HG02840 (cell line): Measurements from ENCODE around the gene CACNA1A.
"Not testable (repeated sequence)": the region's sequence is repeated elsewhere in the genome, so short reads cannot be mapped to it uniquely, and the experiment has no call there.

Experiments
- ATAC-seq: cut with Tn5 transposase; IDR thresholded peaks from one replicate; pipeline ENCODE4 v1.9.1; 2021; ENCODE audit warnings: mild to moderate bottlenecking, moderate library complexity, moderate number of reproducible peaks; ENCODE audit not compliant: unreplicated experiment, low FRiP score

Gene CACNA1A

GRCh38 chr19:13210941-13211340, 295.3 kb downstream of the CACNA1A start:
- ATAC-seq: no peak

- no peak for ATAC-seq
These were observed 295.9 kb downstream of the CACNA1A start for GRCh38 chr19:13210339-13210775.

DNA sequence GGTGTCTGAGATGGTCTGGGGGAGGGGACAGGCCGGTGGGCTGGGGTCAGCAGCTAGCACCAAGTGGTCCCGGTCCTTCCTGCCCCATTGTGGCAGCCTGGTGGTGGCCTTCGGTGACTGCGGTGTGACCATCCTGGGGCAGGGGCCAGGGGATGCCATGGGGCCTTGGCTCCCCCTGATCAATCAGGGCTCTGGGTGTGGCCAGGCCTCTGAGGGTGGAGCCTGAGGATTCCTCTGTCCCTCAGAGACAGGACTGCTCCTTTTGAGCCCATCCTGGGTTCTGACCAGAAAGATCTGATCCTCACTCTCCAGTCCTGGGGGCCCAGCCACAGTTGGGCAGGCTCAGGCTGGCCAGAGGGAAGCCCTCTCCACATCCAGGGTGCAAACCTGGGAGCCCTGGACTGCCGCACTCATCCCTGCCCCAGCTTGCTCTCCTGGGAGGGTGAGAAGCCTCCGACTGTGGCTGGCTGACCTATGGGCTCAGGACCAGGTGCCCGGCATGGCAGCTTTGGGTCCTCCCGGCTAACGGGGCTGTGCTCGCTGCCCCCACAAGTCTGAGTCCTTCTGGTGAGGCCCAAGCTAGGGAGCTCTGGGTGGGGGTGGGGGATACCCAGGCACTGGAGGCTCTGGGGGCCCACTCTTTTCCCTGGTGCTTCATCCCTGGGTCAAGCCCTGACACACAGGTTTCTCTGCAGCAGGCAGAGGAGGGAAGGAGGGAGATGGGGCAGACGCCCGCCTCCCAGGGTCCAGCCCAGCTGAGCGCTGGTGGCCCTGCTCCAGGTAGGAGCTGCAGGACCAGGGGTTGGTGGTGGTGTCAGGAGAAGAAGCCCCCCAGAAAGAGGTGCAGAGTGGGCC, 296.6 kb downstream of the CACNA1A start:
- ATAC-seq: no peak

DNA sequence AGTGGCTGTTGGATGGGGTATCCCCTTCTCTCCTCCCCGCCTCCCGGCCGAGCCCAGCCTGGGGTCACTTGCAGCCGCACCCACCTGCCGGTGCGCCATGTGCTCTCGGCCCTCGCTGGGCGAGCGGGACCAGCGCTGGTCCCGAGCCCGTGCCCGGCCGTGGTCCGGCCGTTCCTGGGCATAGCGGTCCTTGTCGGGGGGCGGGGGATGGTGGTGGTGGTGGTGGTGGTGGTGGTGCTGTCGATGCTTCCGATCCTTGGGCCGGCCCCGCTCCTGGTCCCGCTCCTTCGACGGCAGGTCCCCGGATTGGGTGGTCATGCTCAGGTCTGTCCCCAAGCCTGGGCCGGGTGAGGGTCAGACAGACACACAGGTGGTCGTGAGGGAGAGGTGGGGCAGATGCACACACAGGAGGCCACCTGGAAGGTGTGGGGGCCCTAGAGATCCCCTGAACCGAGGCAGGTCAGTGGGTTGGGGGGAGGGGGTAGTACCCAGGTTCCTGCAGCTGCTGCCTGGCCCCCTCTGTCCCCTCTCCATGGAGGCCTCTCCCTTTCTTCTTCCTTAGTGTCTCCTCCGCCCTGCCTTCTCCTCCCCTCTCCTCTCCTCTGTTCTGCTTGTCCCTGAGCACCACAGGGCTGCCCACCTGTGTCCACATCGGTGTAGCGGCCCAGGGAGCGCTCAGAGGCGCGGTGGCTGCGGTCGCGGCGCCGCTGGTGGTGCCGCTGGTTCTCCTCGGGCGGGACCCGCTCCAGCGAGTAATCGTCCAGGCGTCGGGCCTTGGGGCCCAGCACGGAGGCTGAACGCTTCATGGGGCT, 297.4 kb downstream of the CACNA1A start:
- peak; percentile 20 for ATAC-seq

GRCh38 chr19:13207846-13208671, 298.2 kb downstream of the CACNA1A start:
- ATAC-seq: peak; percentile 69

- no peak for ATAC-seq
These were observed 298.9 kb downstream of the CACNA1A start for GRCh38 chr19:13207237-13207845.

GRCh38 chr19:13206587-13206986, 299.7 kb downstream of the CACNA1A start:
- no peak for ATAC-seq

DNA sequence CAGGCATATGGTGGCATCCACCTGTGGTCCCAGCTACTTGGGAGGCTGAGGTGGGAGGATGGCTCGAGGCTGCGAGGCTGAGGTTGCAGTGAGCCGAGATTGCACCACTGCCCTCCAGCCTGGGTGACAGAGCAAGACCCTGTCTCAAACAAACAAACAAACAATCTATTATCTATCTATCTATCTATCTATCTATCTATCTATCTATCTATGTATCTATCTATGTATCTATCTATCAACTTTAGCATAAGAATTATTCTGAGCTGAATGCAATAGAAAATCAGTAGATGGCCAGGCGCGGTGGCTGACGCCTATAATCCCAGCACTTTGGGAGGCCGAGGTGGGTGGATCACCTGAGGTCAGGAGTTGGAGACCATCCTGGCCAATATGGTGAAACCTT, 304.2 kb downstream of the CACNA1A start:
- not testable (repeated sequence) for ATAC-seq

DNA sequence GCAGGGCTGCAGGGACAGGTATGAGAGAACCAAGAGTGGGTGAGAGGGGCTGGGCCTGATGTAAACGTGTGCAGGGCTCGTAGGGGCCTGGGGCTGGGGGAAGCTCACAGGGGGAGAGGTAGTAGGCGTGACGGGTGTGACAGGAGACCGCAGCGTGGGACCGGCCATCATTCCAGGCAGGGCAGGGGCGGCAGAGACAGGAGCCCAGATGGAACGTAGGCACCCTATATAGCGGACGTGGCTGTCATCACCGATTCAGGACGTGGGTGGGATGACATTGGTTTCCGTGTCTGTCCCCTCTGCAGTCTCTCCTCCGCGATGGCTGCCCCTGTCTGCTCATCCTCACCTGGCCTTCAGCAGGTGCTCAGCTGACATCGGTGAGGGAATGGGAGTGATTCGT, 307.6 kb downstream of the CACNA1A start:
- no peak for ATAC-seq

GRCh38 chr19:13195678-13196077, 310.6 kb downstream of the CACNA1A start:
- no peak for ATAC-seq

GRCh38 chr19:13190781-13191540, 315.3 kb downstream of the CACNA1A start:
- ATAC-seq: no peak

DNA sequence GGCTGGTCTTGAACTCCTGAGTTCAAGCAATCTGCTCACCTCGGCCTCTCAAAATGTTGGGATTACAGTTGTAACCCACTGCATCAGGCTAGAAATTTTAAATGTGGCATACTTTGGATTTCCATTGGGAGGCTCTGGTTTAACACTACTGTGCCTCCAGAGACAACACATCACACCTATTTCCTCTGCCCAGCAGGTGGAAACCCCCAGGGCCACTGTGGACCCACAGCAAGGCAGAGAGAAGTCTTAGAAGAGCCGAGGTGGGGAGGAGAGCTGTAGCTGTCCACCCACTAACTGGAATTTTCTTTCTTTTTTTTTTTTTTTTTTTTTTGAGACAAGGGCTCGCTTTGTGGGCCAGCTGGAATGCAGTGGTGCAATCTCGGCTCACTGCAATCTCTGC, 316.7 kb downstream of the CACNA1A start:
- ATAC-seq: no peak

- ATAC-seq: no peak
These were observed 318.9 kb downstream of the CACNA1A start for GRCh38 chr19:13187419-13187818.

GRCh38 chr19:13186688-13187087, 319.6 kb downstream of the CACNA1A start:
- not testable (repeated sequence) for ATAC-seq

- not testable (repeated sequence) for ATAC-seq
These were observed 320.3 kb downstream of the CACNA1A start for GRCh38 chr19:13185763-13186657.

- ATAC-seq: not testable (repeated sequence)
These were observed 321.4 kb downstream of the CACNA1A start for GRCh38 chr19:13184926-13185325.

DNA sequence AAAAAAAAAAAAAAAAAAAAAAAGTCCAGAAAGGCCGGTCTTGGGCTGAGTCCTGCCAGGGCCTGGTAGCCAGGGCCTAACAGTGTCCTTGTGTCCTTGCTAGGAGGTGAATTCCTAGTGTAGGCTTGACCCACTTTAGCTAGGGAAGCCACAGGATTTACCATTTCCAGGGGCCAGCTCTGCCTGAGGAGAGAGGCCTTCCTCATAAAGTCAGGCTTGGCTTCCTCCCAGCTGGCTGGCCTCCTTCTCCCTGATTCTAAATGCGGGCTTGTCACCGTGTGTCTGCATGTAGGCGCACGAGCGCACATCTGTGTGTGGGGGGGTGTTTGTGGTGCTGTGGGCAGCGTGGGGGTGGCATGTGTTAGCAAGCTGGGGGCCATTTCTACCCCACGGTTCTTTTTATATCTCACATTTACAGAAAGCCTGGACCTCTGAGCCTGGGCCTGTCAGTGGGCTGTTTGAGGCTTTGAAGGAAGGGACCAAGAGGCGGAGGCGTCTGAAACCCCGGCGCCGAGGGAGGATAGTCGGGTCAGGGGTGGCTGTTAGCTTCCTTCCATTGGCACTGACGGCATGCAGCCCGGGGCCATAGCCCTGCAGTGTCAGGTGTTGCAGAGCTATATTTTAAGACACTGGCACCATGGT, 324.4 kb downstream of the CACNA1A start:
- ATAC-seq: no peak

DNA sequence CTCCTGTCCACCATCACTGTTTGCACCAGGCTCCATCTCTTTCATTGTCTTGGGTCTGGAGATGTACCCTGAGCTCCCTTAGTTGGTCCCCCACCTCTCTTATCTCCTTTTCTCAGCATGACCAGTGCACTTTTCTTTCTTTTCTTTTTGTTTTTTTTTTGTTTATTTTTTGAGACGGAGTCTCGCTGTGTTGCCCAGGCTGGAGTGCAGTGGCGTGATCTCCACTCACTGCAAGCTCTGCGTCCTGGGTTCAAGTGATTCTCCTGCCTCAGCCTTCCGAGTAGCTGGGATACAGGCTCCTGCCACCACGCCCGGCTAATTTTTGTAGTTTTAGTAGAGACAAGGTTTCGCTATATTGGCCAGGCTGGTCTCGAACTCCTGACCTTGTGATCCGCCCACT, 328.0 kb downstream of the CACNA1A start:
- ATAC-seq: not testable (repeated sequence)
